DND-41 (cell line): ENCODE measurements around the gene HSD17B7.

ENCODE experiments used
- ATAC-seq: fragments of 200-7000 bp; cut with Tn5 transposase; 3 replicates; pipeline ENCODE4 v1.9.1; 2021; ENCODE audit warnings: low read depth; ENCODE audit not compliant: insufficient read depth
- DNase-seq: peaks from one replicate; pipeline ENCODE4 v3.0.0-alpha.2; 2020
- H2AFZ ChIP-seq: 2 replicates; pipeline ENCODE4 v1.6.0; 2012; ENCODE audit warnings: low read depth, low read length
- H3K27ac ChIP-seq: 2 replicates; pipeline ENCODE4 v1.5.1; 2012; ENCODE audit warnings: low read length, inconsistent platforms
- H3K27me3 ChIP-seq: fragments of 200-600 bp; sonication (generic); 2 replicates; pipeline ENCODE4 v1.6.0; 2012; ENCODE audit warnings: low read length, mild to moderate bottlenecking, inconsistent platforms; ENCODE audit not compliant: insufficient read depth, poor library complexity
- H3K36me3 ChIP-seq: 2 replicates; pipeline ENCODE4 v1.5.1; 2012; ENCODE audit warnings: low read length, inconsistent platforms; ENCODE audit not compliant: insufficient read depth
- H3K4me1 ChIP-seq: 2 replicates; pipeline ENCODE4 v1.5.1; 2012; ENCODE audit warnings: mild to moderate bottlenecking, low read length; ENCODE audit not compliant: insufficient read depth
- H3K4me2 ChIP-seq: 2 replicates; pipeline ENCODE4 v1.6.0; 2012; ENCODE audit warnings: mild to moderate bottlenecking, moderate library complexity, low read length, inconsistent platforms; ENCODE audit not compliant: insufficient read depth
- H3K4me3 ChIP-seq, 2 experiments: fragments of 200-600 bp in 1 of 2; shearing (Covaris generic) in 1 of 2; 2 replicates each; pipeline ENCODE4 v1.5.1; 2012 to 2016; ENCODE audit warnings: inconsistent platforms in 2 of 2, low read length in 2 of 2, mild to moderate bottlenecking in 2 of 2, low read depth in 1 of 2, moderate library complexity in 1 of 2
- H3K79me2 ChIP-seq: 2 replicates; pipeline ENCODE4 v1.6.0; 2012; ENCODE audit warnings: low read length, inconsistent platforms; ENCODE audit not compliant: insufficient read depth
- H3K9ac ChIP-seq: 2 replicates; pipeline ENCODE4 v1.6.0; 2012; ENCODE audit warnings: low read depth, mild to moderate bottlenecking, inconsistent platforms, low read length, moderate library complexity
- H3K9me3 ChIP-seq: 2 replicates; pipeline ENCODE4 v1.5.1; 2012; ENCODE audit warnings: low read length, moderate library complexity, mild to moderate bottlenecking, inconsistent platforms; ENCODE audit not compliant: insufficient read depth, severe bottlenecking
- H4K20me1 ChIP-seq: 2 replicates; pipeline ENCODE4 v1.6.0; 2012; ENCODE audit warnings: low read length; ENCODE audit not compliant: insufficient read depth
- CTCF ChIP-seq: IDR thresholded peaks from 2 replicates; pipeline ENCODE4 v1.5.1; 2012; ENCODE audit warnings: borderline replicate concordance, low read length, moderate library complexity, mild to moderate bottlenecking; ENCODE audit not compliant: poor library complexity, severe bottlenecking; ENCODE audit errors: extremely low read depth
- EZH2 ChIP-seq: IDR thresholded peaks from 3 replicates; pipeline ENCODE4 v1.6.1; 2012; ENCODE audit warnings: borderline replicate concordance, low read depth, mild to moderate bottlenecking, moderate library complexity, low read length, inconsistent platforms; ENCODE audit not compliant: severe bottlenecking

HSD17B7 gene

GRCh38 chr1:162857850-162858249 is 67.3 kb downstream of the HSD17B7 start:
- Histone ChIP-seq H3K4me3 (no peak overlapping the region), H3K4me2 (no peak overlapping the region), H3K36me3 (no peaks in the 10 kb centered on the region), H3K79me2 (no peaks in the 10 kb centered on the region), H3K4me1 (no peaks in the 10 kb centered on the region), H3K27me3 (peaks cover 4% of the 10 kb centered on the region), H3K9me3 (no peaks in the 10 kb centered on the region), H3K9ac (no peak overlapping the region), H3K27ac (no peak overlapping the region), H2AFZ (no peak overlapping the region), H4K20me1 (no peaks in the 10 kb centered on the region)
- DNase-seq (no peak), ATAC-seq (no peak)
- TF ChIP-seq CTCF: no peak
- no peak for TF ChIP-seq EZH2

- Histone ChIP-seq H3K4me2 (no peak overlapping the region), H3K36me3 (no peaks in the 10 kb centered on the region), H3K27me3 (peaks cover 4% of the 10 kb centered on the region), H4K20me1 (no peaks in the 10 kb centered on the region), H3K4me3 (no peak overlapping the region), H3K4me1 (no peaks in the 10 kb centered on the region), H2AFZ (no peak overlapping the region), H3K9me3 (no peaks in the 10 kb centered on the region), H3K79me2 (no peaks in the 10 kb centered on the region), H3K27ac (no peak overlapping the region), H3K9ac (no peak overlapping the region)
- DNase-seq: no peak
- no peak for ATAC-seq
- TF ChIP-seq CTCF (no peak), EZH2 (no peak)
Measured at GRCh38 chr1:162859191-162859590, 68.7 kb downstream of the HSD17B7 start.

- H3K27me3 ChIP-seq: peaks cover 4% of the 10 kb centered on the region
- no peaks in the 10 kb centered on the region for H3K36me3 ChIP-seq
- TF ChIP-seq CTCF (no peak), EZH2 (no peak)
- ATAC-seq (no peak), DNase-seq (no peak)
- H3K4me1 ChIP-seq: no peaks in the 10 kb centered on the region
- no peak within 1 kb of the TSS for H2AFZ ChIP-seq
- no peak within 1 kb of the TSS for H3K4me2 ChIP-seq
- H3K27ac ChIP-seq: no peak within 1 kb of the TSS
- H3K9me3 ChIP-seq: no peaks in the 10 kb centered on the region
- H3K79me2 ChIP-seq: no peaks in the 10 kb centered on the region
- H4K20me1 ChIP-seq: no peaks in the 10 kb centered on the region
- H3K9ac ChIP-seq: no peak within 1 kb of the TSS
- no peak within 1 kb of the TSS for H3K4me3 ChIP-seq
Measured at GRCh38 chr1:162861101-162861500, 70.6 kb downstream of the HSD17B7 start, which contains the start of gene CCDC190. Gene CCDC190, minus strand, starts transcription at chr1:162861175. Its CDS starts 1,529 bp downstream, at chr1:162859646.

GRCh38 chr1:162861625-162862024 is 71.1 kb downstream of the HSD17B7 start:
- H3K9me3 ChIP-seq: no peaks in the 10 kb centered on the region
- TF ChIP-seq CTCF (no peak), EZH2 (no peak)
- no peak overlapping the region for H3K9ac ChIP-seq
- H3K27ac ChIP-seq: no peak overlapping the region
- H3K27me3 ChIP-seq: peaks cover 4% of the 10 kb centered on the region
- DNase-seq: no peak
- H3K4me1 ChIP-seq: no peaks in the 10 kb centered on the region
- no peaks in the 10 kb centered on the region for H3K36me3 ChIP-seq
- H2AFZ ChIP-seq: no peak overlapping the region
- H4K20me1 ChIP-seq: no peaks in the 10 kb centered on the region
- H3K4me2 ChIP-seq: no peak overlapping the region
- no peak overlapping the region for H3K4me3 ChIP-seq
- no peak for ATAC-seq
- no peaks in the 10 kb centered on the region for H3K79me2 ChIP-seq
